Measurements from ENCODE around the gene FCAR. TPM values are rescaled to one million over a fixed set of nuclear protein-coding genes. Genes with fewer than 3 reads are reported as not detected.
"Not testable (repeated sequence)": the region's sequence is repeated elsewhere in the genome, so short reads cannot be mapped to it uniquely, and the experiment has no call there.

Gene FCAR
- total and polyA plus RNA-seq, 2 experiments from 2014 or later, result not detected

DNA sequence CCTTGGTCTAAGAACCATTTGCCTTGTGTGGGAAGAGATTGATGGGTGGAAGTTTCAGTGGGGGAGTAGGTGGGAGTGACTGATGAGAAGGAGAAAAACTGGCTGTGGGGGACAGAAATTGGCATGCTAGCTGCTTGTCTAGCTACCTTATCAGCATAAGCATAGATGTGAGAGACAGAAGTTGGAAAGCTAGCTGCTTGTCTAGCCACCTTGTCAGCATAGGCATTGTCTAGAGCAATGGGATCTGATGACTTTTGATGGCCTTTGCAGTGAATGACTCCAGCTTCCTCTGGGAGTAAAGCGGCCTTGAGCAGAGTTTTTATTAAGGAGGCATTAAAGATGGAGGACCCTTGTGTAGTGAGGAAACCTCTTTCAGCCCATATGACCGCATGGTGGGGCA, 22.0 kb downstream of the FCAR start (continued):
- TF ChIP-seq, protein P1, sequence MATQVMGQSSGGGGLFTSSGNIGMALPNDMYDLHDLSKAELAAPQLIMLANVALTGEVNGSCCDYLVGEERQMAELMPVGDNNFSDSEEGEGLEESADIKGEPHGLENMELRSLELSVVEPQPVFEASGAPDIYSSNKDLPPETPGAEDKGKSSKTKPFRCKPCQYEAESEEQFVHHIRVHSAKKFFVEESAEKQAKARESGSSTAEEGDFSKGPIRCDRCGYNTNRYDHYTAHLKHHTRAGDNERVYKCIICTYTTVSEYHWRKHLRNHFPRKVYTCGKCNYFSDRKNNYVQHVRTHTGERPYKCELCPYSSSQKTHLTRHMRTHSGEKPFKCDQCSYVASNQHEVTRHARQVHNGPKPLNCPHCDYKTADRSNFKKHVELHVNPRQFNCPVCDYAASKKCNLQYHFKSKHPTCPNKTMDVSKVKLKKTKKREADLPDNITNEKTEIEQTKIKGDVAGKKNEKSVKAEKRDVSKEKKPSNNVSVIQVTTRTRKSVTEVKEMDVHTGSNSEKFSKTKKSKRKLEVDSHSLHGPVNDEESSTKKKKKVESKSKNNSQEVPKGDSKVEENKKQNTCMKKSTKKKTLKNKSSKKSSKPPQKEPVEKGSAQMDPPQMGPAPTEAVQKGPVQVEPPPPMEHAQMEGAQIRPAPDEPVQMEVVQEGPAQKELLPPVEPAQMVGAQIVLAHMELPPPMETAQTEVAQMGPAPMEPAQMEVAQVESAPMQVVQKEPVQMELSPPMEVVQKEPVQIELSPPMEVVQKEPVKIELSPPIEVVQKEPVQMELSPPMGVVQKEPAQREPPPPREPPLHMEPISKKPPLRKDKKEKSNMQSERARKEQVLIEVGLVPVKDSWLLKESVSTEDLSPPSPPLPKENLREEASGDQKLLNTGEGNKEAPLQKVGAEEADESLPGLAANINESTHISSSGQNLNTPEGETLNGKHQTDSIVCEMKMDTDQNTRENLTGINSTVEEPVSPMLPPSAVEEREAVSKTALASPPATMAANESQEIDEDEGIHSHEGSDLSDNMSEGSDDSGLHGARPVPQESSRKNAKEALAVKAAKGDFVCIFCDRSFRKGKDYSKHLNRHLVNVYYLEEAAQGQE (IDR thresholded peaks at IDR 0.05; ENCODE audit: unreplicated experiment), result no peak

DNA sequence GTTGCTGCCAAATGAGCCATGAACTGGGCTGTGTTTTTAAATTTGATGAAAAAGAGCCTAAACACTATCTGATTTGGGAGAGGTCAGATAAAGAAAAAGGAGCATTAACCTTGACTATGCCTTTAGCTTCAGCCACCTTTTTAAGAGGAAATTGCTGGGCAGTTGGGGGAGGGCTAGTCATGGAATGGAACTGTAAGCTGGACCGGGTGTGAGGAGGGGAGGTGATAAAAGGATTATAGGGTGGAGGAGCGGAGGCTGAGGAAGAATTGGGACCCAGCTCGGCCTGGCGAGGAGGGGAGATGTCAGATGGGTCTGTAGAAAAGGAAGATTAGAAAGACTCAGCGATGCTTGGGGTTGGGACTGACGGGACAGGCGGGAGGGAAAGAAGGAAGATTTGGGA, 24.6 kb downstream of the FCAR start:
- not testable (repeated sequence) for H3F3A ChIP-seq (replicated peaks; ENCODE audit: low read depth); H3K27me3 Mint-ChIP-seq (ENCODE audit: insufficient read depth, low read depth, poor library complexity); ATAC-seq; H3K36me3 ChIP-seq (ENCODE audit: insufficient read depth); H3K9me2 ChIP-seq (ENCODE audit: insufficient read depth); H3K27me3 ChIP-seq (ENCODE audit: insufficient read depth); H3K4me3 Mint-ChIP-seq; H3K36me3 Mint-ChIP-seq (ENCODE audit: low read depth); DNase-seq (ENCODE audit: low spot score); H3K27ac Mint-ChIP-seq; H3K4me3 ChIP-seq; H3K79me2 ChIP-seq (replicated peaks; ENCODE audit: insufficient read depth); H3K27ac ChIP-seq (ENCODE audit: low read depth); H2AFZ ChIP-seq; H3K4me2 ChIP-seq; H3K4me1 ChIP-seq (ENCODE audit: insufficient read depth); H4K20me1 ChIP-seq (replicated peaks; ENCODE audit: insufficient read depth)
- Mint-ChIP-seq H3K4me1 (peaks cover 24% of the 10 kb centered on the region), H3K9me3 (peaks cover 40% of the 10 kb centered on the region)

DNA sequence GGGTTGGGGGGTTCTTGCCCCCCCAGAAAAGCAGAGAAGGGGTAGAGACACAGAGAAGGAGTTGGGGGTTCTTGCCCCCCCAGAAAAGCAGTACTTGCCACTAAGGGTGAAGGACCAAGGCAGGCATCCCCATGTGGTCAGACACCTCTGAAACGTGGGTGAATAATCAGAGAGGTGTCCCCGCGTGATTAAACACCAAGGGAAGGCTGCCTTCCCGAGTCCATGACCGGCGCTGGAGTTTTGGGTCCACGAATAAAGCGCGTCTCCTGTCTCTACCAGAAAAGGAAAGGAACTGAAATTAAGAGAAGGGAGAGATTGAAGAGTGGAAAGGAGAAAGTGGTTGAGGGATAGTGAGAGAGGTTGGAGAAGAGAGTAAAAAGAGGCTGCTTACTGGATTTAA, 25.6 kb downstream of the FCAR start:
- not testable (repeated sequence) for ATAC-seq; H3K36me3 ChIP-seq (ENCODE audit: insufficient read depth); H3K4me3 Mint-ChIP-seq; H3K27ac Mint-ChIP-seq; H4K20me1 ChIP-seq (replicated peaks; ENCODE audit: insufficient read depth); H3K27me3 Mint-ChIP-seq (ENCODE audit: insufficient read depth, low read depth, poor library complexity); H3K27me3 ChIP-seq (ENCODE audit: insufficient read depth); H3K4me1 ChIP-seq (ENCODE audit: insufficient read depth); H3K4me3 ChIP-seq; H3K9me2 ChIP-seq (ENCODE audit: insufficient read depth); H3K79me2 ChIP-seq (replicated peaks; ENCODE audit: insufficient read depth); DNase-seq (ENCODE audit: low spot score); H3K4me2 ChIP-seq; H3K36me3 Mint-ChIP-seq (ENCODE audit: low read depth); H2AFZ ChIP-seq; H3K27ac ChIP-seq (ENCODE audit: low read depth); H3F3A ChIP-seq (replicated peaks; ENCODE audit: low read depth)
- Mint-ChIP-seq H3K9me3 (peaks cover 40% of the 10 kb centered on the region), H3K4me1 (peaks cover 18% of the 10 kb centered on the region)

GRCh38 chr19:54901153-54901552, 27.1 kb downstream of the FCAR start:
- peaks cover 14% of the 10 kb centered on the region; the same call in 2 of the 3 replicates for H3K4me1 Mint-ChIP-seq

More at GRCh38 chr19:54901153-54901552, 27.1 kb downstream of the FCAR start:
- not testable (repeated sequence) for H3K4me3 ChIP-seq; H3K27me3 Mint-ChIP-seq (ENCODE audit: insufficient read depth, low read depth, poor library complexity); DNase-seq (ENCODE audit: low spot score); H2AFZ ChIP-seq; H4K20me1 ChIP-seq (replicated peaks; ENCODE audit: insufficient read depth); H3K36me3 ChIP-seq (ENCODE audit: insufficient read depth); H3F3A ChIP-seq (replicated peaks; ENCODE audit: low read depth); H3K79me2 ChIP-seq (replicated peaks; ENCODE audit: insufficient read depth); H3K4me2 ChIP-seq; H3K4me3 Mint-ChIP-seq; H3K27ac ChIP-seq (ENCODE audit: low read depth); H3K27ac Mint-ChIP-seq; H3K36me3 Mint-ChIP-seq (ENCODE audit: low read depth); H3K9me2 ChIP-seq (ENCODE audit: insufficient read depth); ATAC-seq; H3K27me3 ChIP-seq (ENCODE audit: insufficient read depth)
- peaks cover 37% of the 10 kb centered on the region for H3K9me3 Mint-ChIP-seq
- H3K4me1 ChIP-seq (ENCODE audit: insufficient read depth), result peaks cover 12% of the 10 kb centered on the region; the same call in 1 of the 2 replicates
